ENCODE data around the gene SIK1.
"Not testable (repeated sequence)": the region's sequence is repeated elsewhere in the genome, so short reads cannot be mapped to it uniquely, and the experiment has no call there.

DNA sequence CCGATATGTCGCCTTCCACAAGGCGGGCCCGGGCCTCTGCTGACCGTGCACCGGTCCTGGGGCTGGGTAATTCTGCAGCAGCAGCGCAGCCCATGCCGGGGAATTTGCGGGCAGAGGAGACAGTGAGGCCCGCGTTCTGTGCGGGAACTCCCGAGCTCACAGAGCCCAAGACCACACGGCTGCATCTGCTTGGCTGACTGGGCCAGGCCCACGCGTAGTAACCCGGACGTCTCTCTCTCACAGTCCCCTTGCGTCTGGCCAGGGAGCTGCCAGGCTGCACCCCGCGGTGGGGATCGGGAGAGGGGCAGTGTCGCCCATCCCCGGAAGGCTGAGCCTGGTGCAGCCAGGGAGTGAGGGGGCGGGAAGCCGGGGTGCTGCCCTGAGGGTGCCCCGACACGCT is 27.8 kb downstream of the SIK1 start:
- not testable (repeated sequence) for TF ChIP-seq POLR2AphosphoS5, TCF7L2 (IDR thresholded peaks at IDR 0.05; ENCODE audit: low read depth, low read length)
- TF ChIP-seq, protein P1, sequence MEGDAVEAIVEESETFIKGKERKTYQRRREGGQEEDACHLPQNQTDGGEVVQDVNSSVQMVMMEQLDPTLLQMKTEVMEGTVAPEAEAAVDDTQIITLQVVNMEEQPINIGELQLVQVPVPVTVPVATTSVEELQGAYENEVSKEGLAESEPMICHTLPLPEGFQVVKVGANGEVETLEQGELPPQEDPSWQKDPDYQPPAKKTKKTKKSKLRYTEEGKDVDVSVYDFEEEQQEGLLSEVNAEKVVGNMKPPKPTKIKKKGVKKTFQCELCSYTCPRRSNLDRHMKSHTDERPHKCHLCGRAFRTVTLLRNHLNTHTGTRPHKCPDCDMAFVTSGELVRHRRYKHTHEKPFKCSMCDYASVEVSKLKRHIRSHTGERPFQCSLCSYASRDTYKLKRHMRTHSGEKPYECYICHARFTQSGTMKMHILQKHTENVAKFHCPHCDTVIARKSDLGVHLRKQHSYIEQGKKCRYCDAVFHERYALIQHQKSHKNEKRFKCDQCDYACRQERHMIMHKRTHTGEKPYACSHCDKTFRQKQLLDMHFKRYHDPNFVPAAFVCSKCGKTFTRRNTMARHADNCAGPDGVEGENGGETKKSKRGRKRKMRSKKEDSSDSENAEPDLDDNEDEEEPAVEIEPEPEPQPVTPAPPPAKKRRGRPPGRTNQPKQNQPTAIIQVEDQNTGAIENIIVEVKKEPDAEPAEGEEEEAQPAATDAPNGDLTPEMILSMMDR (IDR thresholded peaks at IDR 0.05): not testable (repeated sequence)
- TF ChIP-seq, protein P2, sequence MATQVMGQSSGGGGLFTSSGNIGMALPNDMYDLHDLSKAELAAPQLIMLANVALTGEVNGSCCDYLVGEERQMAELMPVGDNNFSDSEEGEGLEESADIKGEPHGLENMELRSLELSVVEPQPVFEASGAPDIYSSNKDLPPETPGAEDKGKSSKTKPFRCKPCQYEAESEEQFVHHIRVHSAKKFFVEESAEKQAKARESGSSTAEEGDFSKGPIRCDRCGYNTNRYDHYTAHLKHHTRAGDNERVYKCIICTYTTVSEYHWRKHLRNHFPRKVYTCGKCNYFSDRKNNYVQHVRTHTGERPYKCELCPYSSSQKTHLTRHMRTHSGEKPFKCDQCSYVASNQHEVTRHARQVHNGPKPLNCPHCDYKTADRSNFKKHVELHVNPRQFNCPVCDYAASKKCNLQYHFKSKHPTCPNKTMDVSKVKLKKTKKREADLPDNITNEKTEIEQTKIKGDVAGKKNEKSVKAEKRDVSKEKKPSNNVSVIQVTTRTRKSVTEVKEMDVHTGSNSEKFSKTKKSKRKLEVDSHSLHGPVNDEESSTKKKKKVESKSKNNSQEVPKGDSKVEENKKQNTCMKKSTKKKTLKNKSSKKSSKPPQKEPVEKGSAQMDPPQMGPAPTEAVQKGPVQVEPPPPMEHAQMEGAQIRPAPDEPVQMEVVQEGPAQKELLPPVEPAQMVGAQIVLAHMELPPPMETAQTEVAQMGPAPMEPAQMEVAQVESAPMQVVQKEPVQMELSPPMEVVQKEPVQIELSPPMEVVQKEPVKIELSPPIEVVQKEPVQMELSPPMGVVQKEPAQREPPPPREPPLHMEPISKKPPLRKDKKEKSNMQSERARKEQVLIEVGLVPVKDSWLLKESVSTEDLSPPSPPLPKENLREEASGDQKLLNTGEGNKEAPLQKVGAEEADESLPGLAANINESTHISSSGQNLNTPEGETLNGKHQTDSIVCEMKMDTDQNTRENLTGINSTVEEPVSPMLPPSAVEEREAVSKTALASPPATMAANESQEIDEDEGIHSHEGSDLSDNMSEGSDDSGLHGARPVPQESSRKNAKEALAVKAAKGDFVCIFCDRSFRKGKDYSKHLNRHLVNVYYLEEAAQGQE (IDR thresholded peaks at IDR 0.05; ENCODE audit: insufficient read depth in 1 of 2, low read depth in 2 of 2, low read length in 1 of 2): not testable (repeated sequence)
